Karpas-422 (cell line): ENCODE results near the gene LRP10. TPM values are rescaled to one million over a fixed set of nuclear protein-coding genes. Genes with fewer than 3 reads are reported as not detected.

Experiments
- DNase-seq: peaks from one replicate; pipeline ENCODE4 v3.0.0-alpha.2; 2015
- H2AFZ ChIP-seq: fragments of 200-600 bp; sonication (generic); 2 replicates; pipeline ENCODE4 v1.6.1; 2014; ENCODE audit warnings: antibody characterized with exemption, low read length, mixed read lengths
- H3K27ac ChIP-seq: fragments of 200-600 bp; sonication (generic); 2 replicates; pipeline ENCODE4 v1.5.1; 2014; ENCODE audit warnings: mild to moderate bottlenecking, low read length, moderate library complexity
- H3K27me3 ChIP-seq: fragments of 200-600 bp; sonication (generic); 2 replicates; pipeline ENCODE4 v1.6.1; 2014; ENCODE audit warnings: low read length, mixed read lengths
- H3K36me3 ChIP-seq: fragments of 200-600 bp; sonication (generic); 2 replicates; pipeline ENCODE4 v1.6.1; 2014; ENCODE audit warnings: low read length, mixed read lengths; ENCODE audit not compliant: insufficient read depth
- H3K4me1 ChIP-seq: fragments of 200-600 bp; sonication (generic); 2 replicates; pipeline ENCODE4 v1.6.1; 2014; ENCODE audit warnings: mild to moderate bottlenecking, low read length, mixed read lengths
- H3K4me2 ChIP-seq: fragments of 200-600 bp; sonication (generic); 2 replicates; pipeline ENCODE4 v1.6.1; 2014; ENCODE audit warnings: low read length, low read depth, mild to moderate bottlenecking; ENCODE audit not compliant: poor library complexity, severe bottlenecking
- H3K4me3 ChIP-seq: fragments of 200-600 bp; sonication (generic); 2 replicates; pipeline ENCODE4 v1.5.1; 2014; ENCODE audit warnings: mild to moderate bottlenecking, antibody characterized with exemption, low read length, mixed read lengths
- H3K79me2 ChIP-seq: fragments of 200-600 bp; sonication (generic); 2 replicates; pipeline ENCODE4 v1.6.1; 2014; ENCODE audit warnings: mild to moderate bottlenecking, low read length, mixed read lengths
- H3K9ac ChIP-seq: fragments of 200-600 bp; sonication (generic); 2 replicates; pipeline ENCODE4 v1.6.0; 2014; ENCODE audit warnings: low read length
- H3K9me2 ChIP-seq: fragments of 200-600 bp; sonication (generic), shearing (Covaris generic); replicated peaks from 2 replicates; pipeline ENCODE4 v1.6.0; 2014; ENCODE audit warnings: mild to moderate bottlenecking, low read length, moderate library complexity; ENCODE audit not compliant: insufficient read depth
- H3K9me3 ChIP-seq: fragments of 300-700, 200-600 bp; sonication (generic); 2 replicates; pipeline ENCODE4 v1.6.1; 2014; ENCODE audit warnings: low read length, mixed read lengths
- H4K20me1 ChIP-seq: fragments of 200-600 bp; sonication (generic); 2 replicates; pipeline ENCODE4 v1.6.1; 2014; ENCODE audit warnings: mild to moderate bottlenecking, antibody characterized with exemption, low read length, low read depth; ENCODE audit not compliant: insufficient read depth
- total RNA-seq: library from RNA; depleted of rRNA; stranded (reverse); fragments of >200 nt; shearing (Covaris generic); gene quantifications from 2 replicates; pipeline ENCODE4 v1.2.3, GENCODE V29; 2014; ENCODE audit warnings: low replicate concordance

Gene LRP10
- total RNA-seq, 1 experiment from 2014 or later, result 43.1 TPM

DNA sequence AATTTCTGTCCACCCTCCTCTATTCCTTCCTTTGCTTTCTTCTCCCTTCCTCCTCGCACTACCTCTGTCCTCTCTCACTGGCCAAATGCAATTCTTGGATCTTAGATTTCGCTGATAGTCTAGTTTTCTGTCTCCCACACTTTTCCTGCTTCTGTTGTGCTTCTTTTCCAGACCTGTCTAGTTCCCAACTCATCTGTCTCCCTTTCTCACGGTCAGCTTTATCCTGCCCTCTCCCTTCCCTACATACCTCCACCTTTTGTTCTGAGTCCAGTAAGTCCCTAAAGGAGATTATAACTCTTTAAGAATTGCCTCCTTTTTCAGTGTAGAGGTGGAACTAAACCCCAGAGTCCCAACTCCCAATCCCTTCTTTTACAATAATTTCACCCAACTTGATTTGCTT, 36.0 kb upstream of the LRP10 start:
- Histone ChIP-seq H3K9me2 (no peaks in the 10 kb centered on the region), H4K20me1 (no peaks in the 10 kb centered on the region), H3K4me1 (peaks cover 8% of the 10 kb centered on the region), H3K79me2 (peaks cover 12% of the 10 kb centered on the region), H2AFZ (no peak overlapping the region), H3K36me3 (peaks cover 15% of the 10 kb centered on the region; the same call in 1 of the 2 replicates), H3K27ac (no peak overlapping the region), H3K9ac (no peak overlapping the region), H3K4me2 (no peak overlapping the region), H3K9me3 (no peaks in the 10 kb centered on the region), H3K27me3 (no peaks in the 10 kb centered on the region), H3K4me3 (no peak overlapping the region)
- DNase-seq, result no peak

DNA sequence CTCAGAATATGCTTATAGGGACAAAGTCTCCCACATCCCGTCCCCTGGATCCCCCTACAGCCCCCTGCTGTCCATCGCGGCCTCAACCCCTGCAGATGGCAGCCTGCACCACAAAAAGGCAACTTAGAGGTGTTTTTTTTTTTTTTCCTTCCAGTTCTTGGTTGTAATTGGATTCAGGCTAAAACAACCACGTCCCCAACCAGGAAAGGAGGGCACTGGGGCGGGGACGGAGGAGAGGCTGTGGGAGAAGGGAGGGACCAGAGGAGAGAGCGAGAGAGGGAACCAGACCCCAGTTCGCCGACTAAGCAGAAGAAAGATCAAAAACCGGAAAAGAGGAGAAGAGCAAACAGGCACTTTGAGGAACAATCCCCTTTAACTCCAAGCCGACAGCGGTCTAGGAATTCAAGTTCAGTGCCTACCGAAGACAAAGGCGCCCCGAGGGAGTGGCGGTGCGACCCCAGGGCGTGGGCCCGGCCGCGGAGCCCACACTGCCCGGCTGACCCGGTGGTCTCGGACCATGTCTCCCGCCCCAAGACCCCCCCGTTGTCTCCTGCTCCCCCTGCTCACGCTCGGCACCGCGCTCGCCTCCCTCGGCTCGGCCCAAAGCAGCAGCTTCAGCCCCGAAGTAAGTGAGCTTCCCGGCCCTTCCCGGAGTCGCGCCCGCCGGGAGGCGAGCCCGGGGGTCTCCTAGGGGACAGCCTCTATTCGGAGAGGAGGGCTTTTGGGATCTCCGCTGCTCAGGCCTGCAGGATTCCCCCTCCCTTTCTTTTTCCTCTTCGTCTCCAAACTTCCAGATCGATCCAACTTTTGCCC, 35.0 kb upstream of the LRP10 start, which contains the start of gene MMP14:
TSS of gene MMP14 (plus strand) at position 285 of the 813 bp plus-strand sequence. CDS start at position 518, 233 bp downstream.
- peaks cover 2% of the 10 kb centered on the region for H3K79me2 ChIP-seq
- H2AFZ ChIP-seq, result no peak within 1 kb of the TSS
- no peaks in the 10 kb centered on the region; the same call in 1 of the 2 replicates for H3K4me1 ChIP-seq
- H3K4me3 ChIP-seq, result no peak within 1 kb of the TSS
- no peaks in the 10 kb centered on the region for H4K20me1 ChIP-seq
- no peaks in the 10 kb centered on the region for H3K9me3 ChIP-seq
- no peak within 1 kb of the TSS for H3K9ac ChIP-seq
- H3K9me2 ChIP-seq, result no peaks in the 10 kb centered on the region
- no peaks in the 10 kb centered on the region for H3K27me3 ChIP-seq
- H3K27ac ChIP-seq, result no peak within 1 kb of the TSS
- peaks cover 13% of the 10 kb centered on the region; the same call in 1 of the 2 replicates for H3K36me3 ChIP-seq
- no peak for DNase-seq
- H3K4me2 ChIP-seq, result no peak within 1 kb of the TSS

GRCh38 chr14:22837114-22837749, 34.3 kb upstream of the LRP10 start:
- no peak overlapping the region for H3K4me3 ChIP-seq
- no peak for DNase-seq
- H3K36me3 ChIP-seq, result peaks cover 11% of the 10 kb centered on the region; the same call in 1 of the 2 replicates
- no peaks in the 10 kb centered on the region for H3K27me3 ChIP-seq
- no peak overlapping the region for H2AFZ ChIP-seq
- H4K20me1 ChIP-seq, result no peaks in the 10 kb centered on the region
- no peaks in the 10 kb centered on the region for H3K4me1 ChIP-seq
- H3K9ac ChIP-seq, result no peak overlapping the region
- H3K4me2 ChIP-seq, result no peak overlapping the region
- no peaks in the 10 kb centered on the region for H3K9me3 ChIP-seq
- H3K79me2 ChIP-seq, result no peaks in the 10 kb centered on the region
- no peaks in the 10 kb centered on the region for H3K9me2 ChIP-seq
- H3K27ac ChIP-seq, result no peak overlapping the region

DNA sequence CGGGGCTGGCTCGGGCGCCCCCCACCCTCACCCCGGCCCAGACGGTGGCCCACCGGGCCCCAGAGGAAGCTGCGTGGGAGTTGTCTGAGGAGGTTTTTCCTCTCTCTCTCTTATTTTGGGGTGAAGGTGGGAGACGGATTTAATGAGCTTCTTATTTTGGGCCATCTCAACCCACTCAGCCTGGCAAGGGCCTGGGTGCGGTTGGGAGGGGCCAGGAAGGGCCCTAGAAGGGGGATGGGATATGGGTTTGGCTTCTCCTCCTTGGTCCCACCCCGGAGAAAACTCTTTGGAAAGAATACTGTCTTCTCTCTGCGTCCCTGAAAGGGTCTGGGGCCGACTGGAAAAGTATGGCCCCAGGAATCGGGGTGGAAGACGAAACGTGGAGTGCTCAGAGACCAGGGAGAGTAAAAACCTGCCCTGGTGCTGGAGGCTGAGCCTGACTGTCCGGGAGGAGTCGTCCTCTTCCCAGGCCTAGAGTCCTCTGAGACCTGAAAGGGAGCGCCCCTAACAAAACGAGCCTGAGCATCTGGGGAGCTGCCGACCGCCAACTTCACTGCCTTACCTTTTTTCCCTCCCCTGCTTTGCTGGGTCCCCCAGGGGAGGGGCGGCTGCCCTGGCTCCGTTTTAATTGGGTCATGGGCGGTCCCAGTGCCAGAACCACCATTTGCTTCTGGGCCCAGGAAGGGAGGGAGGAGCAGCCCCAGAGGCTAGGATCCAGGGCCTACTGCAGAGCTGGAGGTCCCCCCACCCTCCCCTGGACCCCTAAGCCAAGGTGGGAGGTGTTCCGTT, 33.6 kb upstream of the LRP10 start:
- Histone ChIP-seq H3K4me2 (no peak overlapping the region), H3K79me2 (no peaks in the 10 kb centered on the region), H3K4me3 (no peak overlapping the region), H3K9me2 (no peaks in the 10 kb centered on the region), H4K20me1 (no peaks in the 10 kb centered on the region), H2AFZ (no peak overlapping the region), H3K36me3 (peaks cover 11% of the 10 kb centered on the region; the same call in 1 of the 2 replicates), H3K9me3 (no peaks in the 10 kb centered on the region), H3K27ac (no peak overlapping the region), H3K27me3 (no peaks in the 10 kb centered on the region), H3K9ac (no peak overlapping the region), H3K4me1 (no peaks in the 10 kb centered on the region)
- DNase-seq, result no peak

DNA sequence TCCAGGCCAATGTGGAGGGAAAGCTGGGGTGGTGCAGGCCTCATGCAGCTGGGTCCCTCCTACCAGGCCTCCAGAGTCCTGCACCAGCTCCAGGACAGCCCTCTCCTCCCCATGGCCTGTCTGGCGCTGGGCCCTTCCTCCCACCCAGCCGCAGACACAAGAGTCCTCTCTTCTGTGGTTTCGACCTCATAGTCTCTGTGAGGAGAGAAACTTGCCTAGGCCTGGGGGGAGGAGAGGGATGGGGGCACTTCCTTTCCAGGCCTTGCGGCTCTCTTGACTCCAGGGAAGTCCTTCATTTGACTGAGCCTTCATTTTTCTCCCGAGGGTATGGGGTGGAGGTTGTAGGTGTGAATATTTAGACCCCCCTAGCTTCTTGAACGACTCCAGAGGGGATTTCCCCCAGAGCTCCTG, 32.9 kb upstream of the LRP10 start:
- no peaks in the 10 kb centered on the region for H3K79me2 ChIP-seq
- H3K27me3 ChIP-seq, result no peaks in the 10 kb centered on the region
- H3K4me2 ChIP-seq, result no peak overlapping the region
- no peaks in the 10 kb centered on the region for H3K9me2 ChIP-seq
- no peaks in the 10 kb centered on the region for H3K9me3 ChIP-seq
- no peaks in the 10 kb centered on the region for H4K20me1 ChIP-seq
- H3K4me1 ChIP-seq, result no peaks in the 10 kb centered on the region
- H3K36me3 ChIP-seq, result peaks cover 6% of the 10 kb centered on the region; the same call in 1 of the 2 replicates
- H3K4me3 ChIP-seq, result no peak overlapping the region
- no peak for DNase-seq
- no peak overlapping the region for H2AFZ ChIP-seq
- H3K27ac ChIP-seq, result no peak overlapping the region
- H3K9ac ChIP-seq, result no peak overlapping the region

DNA sequence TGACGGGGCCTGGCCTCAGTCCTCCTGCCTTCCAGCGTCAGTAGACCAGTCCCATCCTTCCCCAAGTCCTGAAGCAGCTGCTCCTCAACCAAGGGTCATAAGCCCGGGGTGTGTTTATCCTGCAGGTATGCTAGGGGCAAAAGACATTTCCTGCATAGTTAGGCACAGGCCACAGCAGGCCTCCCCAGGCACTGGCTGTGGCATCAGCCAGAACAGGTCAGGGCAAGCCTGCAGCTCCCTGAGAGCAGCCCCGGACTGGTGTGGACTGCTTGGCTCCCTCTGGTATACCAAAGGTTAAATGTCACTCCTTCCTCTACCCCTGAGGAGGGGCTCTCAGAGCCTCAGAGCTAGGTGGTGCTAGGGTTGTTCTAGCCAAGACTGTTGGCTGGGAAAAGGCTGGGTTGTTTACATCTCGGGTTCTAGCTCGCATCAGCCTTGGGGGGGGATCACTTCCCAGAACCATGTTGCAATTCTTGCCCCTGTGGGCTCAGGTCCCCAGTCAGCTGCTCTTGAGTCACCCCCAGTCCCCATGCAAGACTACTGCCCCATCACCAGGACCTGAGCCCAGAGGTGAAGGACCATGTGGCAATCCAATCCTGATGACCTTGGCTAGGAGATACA, 32.3 kb upstream of the LRP10 start:
- Histone ChIP-seq H4K20me1 (no peaks in the 10 kb centered on the region), H3K9me2 (no peaks in the 10 kb centered on the region), H3K27ac (no peak overlapping the region), H3K4me1 (no peaks in the 10 kb centered on the region), H3K4me3 (no peak overlapping the region), H3K36me3 (peaks cover under 1% of the 10 kb centered on the region; the same call in 1 of the 2 replicates), H3K4me2 (no peak overlapping the region), H2AFZ (no peak overlapping the region), H3K9me3 (no peaks in the 10 kb centered on the region), H3K9ac (no peak overlapping the region), H3K27me3 (no peaks in the 10 kb centered on the region), H3K79me2 (no peaks in the 10 kb centered on the region)
- no peak for DNase-seq

- Histone ChIP-seq H3K79me2 (no peaks in the 10 kb centered on the region), H3K4me1 (no peaks in the 10 kb centered on the region), H3K27ac (no peak overlapping the region), H3K27me3 (no peaks in the 10 kb centered on the region), H2AFZ (no peak overlapping the region), H3K9me3 (no peaks in the 10 kb centered on the region), H4K20me1 (no peaks in the 10 kb centered on the region), H3K36me3 (no peaks in the 10 kb centered on the region), H3K9me2 (no peaks in the 10 kb centered on the region), H3K4me3 (no peak overlapping the region), H3K9ac (no peak overlapping the region), H3K4me2 (no peak overlapping the region)
- no peak for DNase-seq
Measured at GRCh38 chr14:22841311-22841710, 30.2 kb upstream of the LRP10 start.
